ENCODE results near the gene TAF4B.

DNA sequence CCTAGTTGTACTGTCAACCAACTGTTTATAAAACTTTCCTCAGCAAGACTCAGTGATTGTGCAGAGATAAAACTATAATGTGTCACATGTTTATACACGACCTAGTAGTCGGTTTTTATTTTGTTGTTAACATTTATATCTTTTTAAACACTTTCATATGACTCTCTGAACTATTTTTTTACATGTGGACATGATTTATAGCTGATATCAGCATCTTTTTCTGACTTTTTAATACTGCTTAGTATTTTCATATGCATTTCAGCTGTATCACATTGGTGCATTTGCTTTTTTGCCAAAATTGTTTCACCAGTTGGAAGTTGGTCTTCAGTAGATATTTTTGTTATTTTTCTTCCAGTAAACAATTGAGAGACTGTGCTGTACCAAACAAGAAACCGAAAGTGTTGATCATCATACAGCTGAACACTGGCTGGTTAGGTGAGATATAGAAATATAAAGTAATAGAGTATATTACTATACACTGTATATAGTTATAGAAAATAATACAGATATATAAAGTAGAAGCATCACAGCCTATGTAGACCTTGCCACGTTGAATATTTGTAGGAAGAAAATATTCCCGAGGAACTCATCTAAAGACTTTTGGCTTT is 167.9 kb downstream of the TAF4B start:
- TF ChIP-seq POLR2A (IDR thresholded peaks at IDR 0.05) (no peak), CTCF (IDR thresholded peaks at IDR 0.05) (no peak), POLR2AphosphoS5 (IDR thresholded peaks at IDR 0.05) (no peak), EP300 (IDR thresholded peaks at IDR 0.05) (no peak)

All from upper lobe of left lung (tissue), 4 donors.